B cell (primary cell): ENCODE data around the gene LSM4.

Experiments used
- CTCF ChIP-seq: fragments of 200-600 bp; IDR thresholded peaks from one replicate; pipeline ENCODE4 v1.8.0; 2022; ENCODE audit warnings: antibody characterized with exemption, mild to moderate bottlenecking
- EZH2 ChIP-seq: IDR thresholded peaks from 2 replicates; pipeline ENCODE4 v1.6.1; 2012; ENCODE audit warnings: borderline replicate concordance, low read depth, mild to moderate bottlenecking, moderate library complexity, low read length; ENCODE audit not compliant: insufficient read depth, poor library complexity, severe bottlenecking

GRCh38 chr19:18280247-18281081, 42.4 kb downstream of the LSM4 start:
- TF ChIP-seq CTCF (no peak), EZH2 (no peak)
